MCF 10A (cell line): ENCODE measurements around the gene EP400. TPM values are rescaled to one million over a fixed set of nuclear protein-coding genes. Genes with fewer than 3 reads are reported as not detected.
A peak's percentile ranks its signal among the peaks of the same experiment; 100 is the strongest.

Experiments used
- BruUV-seq: library from RNA; stranded (reverse); fragments of 400-500 nt; replicated peaks from 2 replicates; lab custom pipeline; 2021; lab: Mats Ljungman, UMichigan
- CTCF ChIA-PET: fragments of 300-600 bp; sonication (Branson Sonifier 250); formaldehyde crosslinking; extraction: SDS; loops from one replicate; lab custom pipeline; 2021; ENCODE audit warnings: antibody characterized with exemption, inconsistent platforms; lab: Yijun Ruan, JAX
- POLR2A ChIA-PET: fragments of 300-600, 350-650 bp; sonication (Branson Sonifier 250); formaldehyde crosslinking; extraction: SDS; loops from one replicate; lab custom pipeline; 2020; ENCODE audit warnings: antibody characterized with exemption, inconsistent platforms; lab: Yijun Ruan, JAX
- DNase-seq: peaks from one replicate; pipeline ENCODE4 v3.0.0-alpha.2; 2018; ENCODE audit not compliant: unreplicated experiment
- H3K27ac Mint-ChIP-seq: one replicate; pipeline ENCODE4 v1.8.0; 2022; ENCODE audit warnings: mild to moderate bottlenecking, low read depth, mixed read lengths; ENCODE audit not compliant: unreplicated experiment
- H3K27me3 Mint-ChIP-seq: one replicate; pipeline ENCODE4 v1.8.0; 2022; ENCODE audit warnings: mixed read lengths; ENCODE audit not compliant: insufficient read depth, unreplicated experiment
- H3K36me3 Mint-ChIP-seq: one replicate; pipeline ENCODE4 v1.8.0; 2022; ENCODE audit warnings: mild to moderate bottlenecking, moderate library complexity, mixed read lengths; ENCODE audit not compliant: insufficient read depth, unreplicated experiment
- H3K4me1 Mint-ChIP-seq: one replicate; pipeline ENCODE4 v1.8.0; 2022; ENCODE audit warnings: mixed read lengths; ENCODE audit not compliant: insufficient read depth, unreplicated experiment
- H3K4me3 Mint-ChIP-seq: one replicate; pipeline ENCODE4 v1.8.0; 2022; ENCODE audit warnings: mild to moderate bottlenecking, moderate library complexity, mixed read lengths; ENCODE audit not compliant: unreplicated experiment
- H3K9me3 Mint-ChIP-seq: one replicate; pipeline ENCODE4 v1.8.0; 2022; ENCODE audit warnings: mixed read lengths; ENCODE audit not compliant: unreplicated experiment
- intact Hi-C: fragments of 100-400 bp; cut with micrococcal nuclease; formaldehyde crosslinking; loops from 2 replicates; pipeline ENCODE4 v1.14.1; 2022
- total RNA-seq: library from RNA; stranded (reverse); gene quantifications from 2 replicates; pipeline ENCODE4 v1.2.3, GENCODE V29; 2022
- TF ChIP-seq, protein P1 (sequence below): fragments of 200-600 bp; IDR thresholded peaks from one replicate; pipeline ENCODE4 v1.8.0; 2022; ENCODE audit warnings: antibody characterized with exemption, mild to moderate bottlenecking; ENCODE audit not compliant: unreplicated experiment

The EP400 gene
- total RNA-seq, 1 experiment from 2014 or later, result 52.4 TPM

DNA sequence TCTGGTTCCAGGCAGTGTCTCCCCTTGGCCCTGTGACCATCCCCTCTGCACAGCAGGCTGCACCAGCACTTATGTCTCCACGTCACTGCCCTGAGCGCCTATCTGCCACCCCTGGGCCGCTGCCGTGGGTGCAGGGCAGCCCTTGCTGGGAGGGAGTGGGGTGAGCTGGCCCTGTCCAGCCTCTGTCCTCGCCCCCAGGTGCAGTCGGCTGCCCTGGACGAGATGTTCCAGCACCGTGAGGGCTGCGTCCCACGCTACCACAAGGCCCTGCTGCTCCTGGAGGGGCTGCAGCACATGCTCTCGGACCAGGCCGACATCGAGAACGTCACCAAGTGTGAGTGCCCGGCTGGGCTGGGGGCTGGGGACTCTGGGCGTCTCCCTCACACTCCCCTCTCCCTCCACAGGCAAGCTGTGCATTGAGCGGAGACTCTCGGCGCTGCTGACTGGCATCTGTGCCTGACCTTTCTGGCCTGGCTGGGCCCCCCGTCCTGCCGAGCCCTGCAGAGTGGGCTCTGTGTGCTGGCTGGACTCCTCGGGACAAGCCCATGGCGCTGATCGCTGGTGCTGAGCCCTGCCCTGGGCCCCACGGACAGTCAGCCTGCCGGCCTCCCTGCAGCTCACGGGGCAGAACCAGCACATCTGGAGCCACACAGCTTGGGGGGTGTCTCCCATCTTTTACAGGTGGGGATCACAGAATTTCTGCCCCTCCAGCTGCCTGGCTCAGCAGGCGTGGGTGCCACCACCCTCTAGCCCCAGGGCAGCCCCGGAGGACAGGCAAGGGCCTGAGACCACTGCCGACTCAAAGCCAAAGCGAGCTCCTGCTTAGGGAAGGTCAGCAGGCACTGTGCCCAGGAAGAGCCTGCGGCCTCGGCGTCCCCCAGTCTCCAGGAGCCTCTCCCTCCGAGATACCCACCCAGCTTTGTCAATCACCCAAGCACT lies 28.6 kb upstream of the EP400 start:
- ChIA-PET CTCF (no interaction called here), POLR2A (interaction anchor here (0.8 to 1.7 kb wide), 2 partner anchors 21 to 51 kb away, joined by 3 read pairs; no protein-coding TSS in a partner anchor)
- H3K4me1 Mint-ChIP-seq, result no peaks in the 10 kb centered on the region
- H3K4me3 Mint-ChIP-seq, result no peak overlapping the region
- TF ChIP-seq, protein P1, sequence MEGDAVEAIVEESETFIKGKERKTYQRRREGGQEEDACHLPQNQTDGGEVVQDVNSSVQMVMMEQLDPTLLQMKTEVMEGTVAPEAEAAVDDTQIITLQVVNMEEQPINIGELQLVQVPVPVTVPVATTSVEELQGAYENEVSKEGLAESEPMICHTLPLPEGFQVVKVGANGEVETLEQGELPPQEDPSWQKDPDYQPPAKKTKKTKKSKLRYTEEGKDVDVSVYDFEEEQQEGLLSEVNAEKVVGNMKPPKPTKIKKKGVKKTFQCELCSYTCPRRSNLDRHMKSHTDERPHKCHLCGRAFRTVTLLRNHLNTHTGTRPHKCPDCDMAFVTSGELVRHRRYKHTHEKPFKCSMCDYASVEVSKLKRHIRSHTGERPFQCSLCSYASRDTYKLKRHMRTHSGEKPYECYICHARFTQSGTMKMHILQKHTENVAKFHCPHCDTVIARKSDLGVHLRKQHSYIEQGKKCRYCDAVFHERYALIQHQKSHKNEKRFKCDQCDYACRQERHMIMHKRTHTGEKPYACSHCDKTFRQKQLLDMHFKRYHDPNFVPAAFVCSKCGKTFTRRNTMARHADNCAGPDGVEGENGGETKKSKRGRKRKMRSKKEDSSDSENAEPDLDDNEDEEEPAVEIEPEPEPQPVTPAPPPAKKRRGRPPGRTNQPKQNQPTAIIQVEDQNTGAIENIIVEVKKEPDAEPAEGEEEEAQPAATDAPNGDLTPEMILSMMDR, result no peak
- H3K36me3 Mint-ChIP-seq, result peaks cover 32% of the 10 kb centered on the region
- no peak for DNase-seq
- H3K27me3 Mint-ChIP-seq, result no peaks in the 10 kb centered on the region
- H3K9me3 Mint-ChIP-seq, result no peaks in the 10 kb centered on the region
- intact Hi-C loops, result no loop called here
- no peak overlapping the region for H3K27ac Mint-ChIP-seq
- no TSS peak for BruUV-seq

DNA sequence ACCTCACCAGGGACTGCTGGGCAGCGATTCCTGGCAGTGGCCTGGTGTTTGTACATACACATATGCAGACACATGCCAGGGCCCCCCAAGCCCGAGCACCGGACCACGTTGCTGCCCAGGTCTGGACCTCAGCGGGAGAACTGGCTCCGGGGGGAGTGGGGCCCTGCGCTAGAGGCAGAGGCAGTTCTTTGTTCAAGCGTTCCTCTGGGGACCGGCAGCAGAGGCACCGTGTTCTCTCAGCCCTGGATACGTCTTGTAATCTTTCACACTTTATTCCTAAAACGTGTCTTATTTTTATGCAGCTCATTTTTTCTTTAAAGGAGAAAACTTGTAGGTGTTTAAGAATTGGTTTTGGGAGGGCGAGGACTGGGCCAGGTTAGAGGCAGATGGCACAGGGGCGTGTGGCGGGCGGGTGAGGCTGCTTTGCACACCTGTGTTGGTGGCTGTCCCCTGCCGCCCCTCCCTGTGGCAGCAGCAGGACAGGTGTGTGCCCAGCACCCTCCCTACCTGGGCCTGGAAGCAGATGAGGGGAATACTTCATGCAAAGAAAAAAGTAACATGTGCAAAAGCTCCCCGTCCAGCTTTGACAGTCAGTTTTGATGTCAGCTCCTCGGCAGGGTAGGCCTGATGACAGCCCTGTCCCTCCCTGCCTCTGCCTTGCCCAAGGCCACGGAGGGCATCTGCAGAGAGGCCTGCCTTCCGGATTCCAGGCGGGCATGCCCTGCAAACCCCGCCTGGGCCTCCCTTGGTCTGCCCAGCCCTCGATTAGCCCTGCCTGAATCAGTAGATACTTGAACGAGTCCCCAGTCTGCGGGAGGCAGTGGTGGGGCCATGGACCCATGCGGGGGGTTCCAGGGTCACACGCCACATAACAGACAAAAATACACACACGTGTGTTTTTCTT lies 27.6 kb upstream of the EP400 start:
- Mint-ChIP-seq H3K9me3 (no peaks in the 10 kb centered on the region), H3K4me1 (no peaks in the 10 kb centered on the region), H3K27ac (no peak overlapping the region), H3K36me3 (peaks cover 26% of the 10 kb centered on the region), H3K4me3 (no peak overlapping the region), H3K27me3 (no peaks in the 10 kb centered on the region)
- ChIA-PET CTCF (no interaction called here), POLR2A (interaction anchor here (0.8 to 1.7 kb wide), 2 partner anchors 22 to 52 kb away, joined by 3 read pairs; no protein-coding TSS in a partner anchor)
- TF ChIP-seq, protein P1, result no peak
- intact Hi-C loops, result no loop called here
- BruUV-seq, result TSS peak; percentile 50
- DNase-seq, result no peak

DNA sequence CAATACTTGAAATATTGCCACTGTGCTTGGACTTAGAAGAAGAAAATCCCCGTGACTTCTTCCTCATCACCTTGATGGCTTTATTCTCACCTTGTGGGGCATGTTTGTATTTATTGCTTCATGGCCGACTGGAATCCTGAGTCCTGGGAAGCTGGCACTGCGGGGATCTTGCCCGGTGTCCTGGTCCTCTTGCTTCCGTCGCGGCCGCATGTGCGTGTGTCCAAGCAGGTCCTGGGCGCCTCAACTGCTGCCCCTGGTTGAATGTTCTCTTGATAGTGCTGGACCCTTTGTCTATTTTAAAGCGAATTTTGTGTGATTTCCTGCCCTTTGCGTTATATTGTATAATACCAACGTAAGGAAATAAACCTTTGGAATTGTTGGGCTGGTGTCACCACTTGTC lies 27.0 kb upstream of the EP400 start:
- BruUV-seq, result no TSS peak
- CTCF ChIA-PET, result no interaction called here

More for the DNA sequence above, 27.0 kb upstream of the EP400 start:
- TF ChIP-seq, protein P1, result no peak
- H3K27ac Mint-ChIP-seq, result no peak overlapping the region
- intact Hi-C loops, result no loop called here
- H3K9me3 Mint-ChIP-seq, result no peaks in the 10 kb centered on the region
- H3K4me1 Mint-ChIP-seq, result no peaks in the 10 kb centered on the region
- no peaks in the 10 kb centered on the region for H3K27me3 Mint-ChIP-seq
- H3K36me3 Mint-ChIP-seq, result peaks cover 26% of the 10 kb centered on the region
- no peak for DNase-seq
- H3K4me3 Mint-ChIP-seq, result no peak overlapping the region
- POLR2A ChIA-PET, result interaction anchor here (1.7 kb wide), 1 partner anchor 23 kb away, joined by 3 read pairs; no protein-coding TSS in a partner anchor
